Small intestine (tissue), 7 donors: ENCODE data around the gene NRG3. TPM values are rescaled to one million over a fixed set of nuclear protein-coding genes. Genes with fewer than 3 reads are reported as not detected.

ENCODE experiments used
- DNase-seq, 2 donors: peaks; one replicate each; pipeline versions ENCODE4 v3.0.0 to v3.0.0-alpha.2; 2013
- FAIRE-seq: peaks from 2 replicates; lab custom pipeline; 2012; peaks lifted over from hg19 to GRCh38; lab: Jason Lieb, UNC
- H3K27ac ChIP-seq, 3 donors: one replicate each; pipeline ENCODE4 v1.5.1; 2013; ENCODE audit warnings: low read length in 2 of 3, mild to moderate bottlenecking in 2 of 3, control low read depth in 1 of 3, inconsistent platforms in 1 of 3, low read depth in 1 of 3, moderate library complexity in 1 of 3
- H3K27me3 ChIP-seq, 3 donors: one replicate each; pipeline ENCODE4 v1.6.1; 2013; ENCODE audit warnings: low read length in 3 of 3, inconsistent platforms in 1 of 3; ENCODE audit not compliant: control insufficient read depth in 3 of 3, insufficient read depth in 3 of 3
- H3K36me3 ChIP-seq, 3 donors: one replicate each; pipeline ENCODE4 v1.6.1; 2013; ENCODE audit warnings: low read length in 3 of 3, inconsistent platforms in 1 of 3, low read depth in 1 of 3, mild to moderate bottlenecking in 1 of 3, moderate library complexity in 1 of 3; ENCODE audit not compliant: control insufficient read depth in 3 of 3, insufficient read depth in 2 of 3
- H3K4me1 ChIP-seq, 3 donors: one replicate each; pipeline ENCODE4 v1.6.1; 2013; ENCODE audit warnings: low read length in 2 of 3, inconsistent platforms in 1 of 3, low read depth in 1 of 3, mild to moderate bottlenecking in 1 of 3, moderate library complexity in 1 of 3; ENCODE audit not compliant: control insufficient read depth in 3 of 3, insufficient read depth in 2 of 3
- H3K4me3 ChIP-seq, 3 donors: one replicate each; pipeline ENCODE4 v1.5.1; 2013; ENCODE audit warnings: low read length in 3 of 3, control low read depth in 1 of 3, inconsistent platforms in 1 of 3, low read depth in 1 of 3, mild to moderate bottlenecking in 1 of 3, moderate library complexity in 1 of 3
- H3K9me3 ChIP-seq, 2 donors: one replicate each; pipeline ENCODE4 v1.6.1; 2013; ENCODE audit warnings: low read depth in 1 of 2, low read length in 1 of 2; ENCODE audit not compliant: control insufficient read depth in 2 of 2, insufficient read depth in 1 of 2
- WGBS, 3 donors: extraction: QIAGEN DNeasy Blood & Tissue Kit; methylation state at CpG; one replicate each; pipeline ENCODE4 v1.1.7; 2013; 5-methylcytosine and 5-hydroxymethylcytosine counted together
- polyA plus RNA-seq, 4 donors: library from polyadenylated mRNA; stranded (reverse) in 3 of 4; unstranded in 1 of 4; fragments of 200-250 nt in 3 of 4; fragments of 120-200 nt in 1 of 4; gene quantifications; one replicate each; pipeline versions ENCODE4 v1.2.1 to v1.2.3, GENCODE V29; 2013
- donor health status: healthy with polysubstance abuse.
- donor health status: control.
- donor health status: control.
- donor health status: Bipolar disorder and iron deficiency.
- donor health status: healthy.

NRG3 gene
- polyA plus RNA-seq, 4 donors: 0.25 to 0.72 TPM; not detected in 2

- H3K36me3 ChIP-seq: no peaks in the 10 kb centered on the region
- no peaks in the 10 kb centered on the region for H3K27me3 ChIP-seq
- H3K9me3 ChIP-seq: no peaks in the 10 kb centered on the region
- no peak for DNase-seq
- FAIRE-seq: no peak
- H3K4me3 ChIP-seq: no peak overlapping the region
- WGBS, 3 donors: 59 to 68% (median 65%) methylated on average over 2 of the region's 2 CpGs
- H3K4me1 ChIP-seq: no peaks in the 10 kb centered on the region
- H3K27ac ChIP-seq: no peak overlapping the region
Measured at GRCh38 chr10:82880776-82881290, 1005.8 kb downstream of the NRG3 start.

DNA sequence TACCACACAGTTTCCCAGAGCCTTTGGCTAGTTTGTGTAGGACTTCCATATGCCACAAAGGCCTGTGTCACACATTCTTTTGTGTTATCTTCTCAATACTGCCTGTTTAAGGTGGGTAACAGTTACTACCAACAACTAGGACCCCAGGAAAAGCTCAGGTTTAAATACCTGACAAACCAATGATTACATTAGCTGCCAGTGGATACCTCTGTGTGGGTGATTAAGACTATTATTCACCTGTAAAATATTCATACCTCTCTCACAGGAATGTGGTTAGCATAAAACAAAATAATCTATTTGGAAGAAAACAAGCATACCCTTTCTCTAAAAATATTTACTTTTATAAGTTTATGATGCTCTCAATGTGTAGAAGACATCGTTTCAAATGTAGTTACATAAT lies 1007.7 kb downstream of the NRG3 start:
- H3K27ac ChIP-seq: no peak overlapping the region
- no peaks in the 10 kb centered on the region for H3K4me1 ChIP-seq
- H3K27me3 ChIP-seq: no peaks in the 10 kb centered on the region
- FAIRE-seq: no peak
- WGBS, 3 donors: 59 to 70% (median 59%) methylated on average over 1 of the region's 1 CpG
- no peaks in the 10 kb centered on the region for H3K36me3 ChIP-seq
- no peak for DNase-seq
- H3K9me3 ChIP-seq: no peaks in the 10 kb centered on the region
- no peak overlapping the region for H3K4me3 ChIP-seq

GRCh38 chr10:82883603-82884002 lies 1008.6 kb downstream of the NRG3 start:
- H3K27ac ChIP-seq: no peak overlapping the region
- no peak for FAIRE-seq
- WGBS, 3 donors: 45 to 67% (median 59%) methylated on average over 1 of the region's 1 CpG

DNA sequence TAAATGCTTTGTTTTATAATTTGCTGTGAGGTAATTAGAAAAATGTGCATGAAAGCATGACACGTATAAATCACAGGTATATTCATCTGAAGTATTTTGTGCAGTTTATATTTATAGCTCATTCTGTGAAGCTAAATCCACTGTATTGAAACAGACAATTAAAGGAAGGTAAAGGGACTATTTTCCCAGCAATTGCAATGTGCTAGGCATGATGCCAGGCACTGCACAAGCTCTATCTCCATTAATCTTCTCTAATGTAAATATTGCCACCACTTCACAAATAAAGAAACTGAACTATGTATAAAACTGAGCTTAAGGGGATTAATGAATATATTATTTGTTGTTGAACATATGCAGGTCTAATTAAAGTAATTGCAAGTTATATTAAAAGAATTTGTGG lies 1012.5 kb downstream of the NRG3 start:
- Histone ChIP-seq H3K36me3 (no peaks in the 10 kb centered on the region), H3K9me3 (no peaks in the 10 kb centered on the region), H3K4me3 (no peak overlapping the region), H3K27me3 (no peaks in the 10 kb centered on the region), H3K4me1 (no peaks in the 10 kb centered on the region), H3K27ac (no peak overlapping the region)
- DNase-seq (no peak), FAIRE-seq (no peak)
- WGBS, 3 donors: 47 to 73% (median 60%) methylated on average over 1 of the region's 1 CpG

More at GRCh38 chr10:82883603-82884002, 1008.6 kb downstream of the NRG3 start:
- DNase-seq: no peak
- H3K4me3 ChIP-seq: no peak overlapping the region
- H3K4me1 ChIP-seq: no peaks in the 10 kb centered on the region
- no peaks in the 10 kb centered on the region for H3K36me3 ChIP-seq
- no peaks in the 10 kb centered on the region for H3K27me3 ChIP-seq
- no peaks in the 10 kb centered on the region for H3K9me3 ChIP-seq

DNA sequence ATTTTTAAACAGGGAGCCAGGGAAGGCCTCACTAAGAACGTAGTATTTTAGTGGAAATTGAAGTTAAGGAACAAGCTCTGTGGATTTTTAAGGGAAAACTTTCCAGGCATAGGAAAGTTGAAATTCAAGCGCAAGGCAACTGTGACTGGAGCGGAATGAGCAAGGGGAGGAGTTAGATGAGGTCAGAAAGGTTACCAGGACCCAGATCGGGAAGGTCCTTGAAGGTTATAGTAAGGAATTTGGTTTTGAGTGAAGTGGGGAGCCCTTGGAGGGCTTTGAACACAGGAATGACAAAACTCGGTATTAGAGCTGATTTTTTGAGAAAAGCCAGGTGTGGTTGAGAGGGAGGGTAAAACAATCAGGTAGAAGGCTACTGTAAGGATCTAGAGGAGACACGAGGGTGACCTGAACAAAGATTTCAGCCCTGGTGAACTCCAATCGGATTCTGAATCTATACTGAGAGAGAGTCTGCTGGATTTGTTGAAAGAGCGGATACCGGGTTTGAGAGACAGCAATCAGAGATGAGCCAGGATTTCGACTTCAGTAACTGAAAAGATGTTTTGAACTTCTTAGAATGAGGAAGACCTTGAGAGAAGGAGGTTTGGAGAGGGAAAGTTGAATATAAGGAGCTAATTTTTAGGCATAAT lies 1013.9 kb downstream of the NRG3 start:
- Histone ChIP-seq H3K27me3 (no peaks in the 10 kb centered on the region), H3K36me3 (no peaks in the 10 kb centered on the region), H3K4me3 (no peak overlapping the region), H3K27ac (no peak overlapping the region), H3K9me3 (no peaks in the 10 kb centered on the region), H3K4me1 (no peaks in the 10 kb centered on the region)
- WGBS, 3 donors: 55 to 65% (median 61%) methylated on average over 10 of the region's 10 CpGs
- DNase-seq: no peak
- no peak for FAIRE-seq

DNA sequence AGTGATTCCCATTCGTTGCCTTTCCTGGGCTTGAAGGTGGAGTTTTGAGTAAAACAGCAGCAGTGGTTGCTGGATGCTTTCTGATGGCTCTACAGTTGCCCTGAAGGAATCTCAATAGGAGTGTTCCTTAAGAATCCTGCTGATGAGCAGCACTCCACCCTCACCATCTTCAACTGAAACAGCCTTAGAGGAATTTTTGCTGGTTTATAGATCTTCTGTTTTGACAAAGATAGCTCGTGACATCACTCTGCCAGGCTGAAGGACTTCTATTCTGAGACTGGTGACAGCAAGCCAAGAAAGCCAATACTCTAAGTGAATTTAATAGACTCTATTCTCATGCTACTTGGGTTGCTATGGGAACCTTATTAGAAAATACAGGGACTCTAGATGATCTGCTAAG lies 1014.7 kb downstream of the NRG3 start:
- Histone ChIP-seq H3K27me3 (no peaks in the 10 kb centered on the region), H3K4me1 (no peaks in the 10 kb centered on the region), H3K36me3 (no peaks in the 10 kb centered on the region), H3K9me3 (no peaks in the 10 kb centered on the region), H3K27ac (no peak overlapping the region), H3K4me3 (no peak overlapping the region)
- FAIRE-seq: no peak
- DNase-seq: no peak
- WGBS, 3 donors: 57 to 67% (median 61%) methylated on average over 2 of the region's 2 CpGs

GRCh38 chr10:82890573-82890972 lies 1015.6 kb downstream of the NRG3 start:
- Histone ChIP-seq H3K36me3 (no peaks in the 10 kb centered on the region), H3K4me3 (no peak overlapping the region), H3K4me1 (no peaks in the 10 kb centered on the region), H3K9me3 (no peaks in the 10 kb centered on the region), H3K27ac (no peak overlapping the region), H3K27me3 (no peaks in the 10 kb centered on the region)
- FAIRE-seq: no peak
- 84 to 87% (median 85%) methylated on average over 5 of the region's 5 CpGs for WGBS, 3 donors
- no peak for DNase-seq

GRCh38 chr10:82908096-82908495 lies 1033.1 kb downstream of the NRG3 start:
- no peak for FAIRE-seq
- no peak overlapping the region for H3K27ac ChIP-seq
- H3K4me3 ChIP-seq: no peak overlapping the region
- DNase-seq: no peak
- no peaks in the 10 kb centered on the region for H3K4me1 ChIP-seq
- no peaks in the 10 kb centered on the region for H3K27me3 ChIP-seq
- WGBS, 3 donors: 73 to 91% (median 79%) methylated on average over 1 of the region's 1 CpG
- no peaks in the 10 kb centered on the region for H3K36me3 ChIP-seq
- H3K9me3 ChIP-seq: no peaks in the 10 kb centered on the region

DNA sequence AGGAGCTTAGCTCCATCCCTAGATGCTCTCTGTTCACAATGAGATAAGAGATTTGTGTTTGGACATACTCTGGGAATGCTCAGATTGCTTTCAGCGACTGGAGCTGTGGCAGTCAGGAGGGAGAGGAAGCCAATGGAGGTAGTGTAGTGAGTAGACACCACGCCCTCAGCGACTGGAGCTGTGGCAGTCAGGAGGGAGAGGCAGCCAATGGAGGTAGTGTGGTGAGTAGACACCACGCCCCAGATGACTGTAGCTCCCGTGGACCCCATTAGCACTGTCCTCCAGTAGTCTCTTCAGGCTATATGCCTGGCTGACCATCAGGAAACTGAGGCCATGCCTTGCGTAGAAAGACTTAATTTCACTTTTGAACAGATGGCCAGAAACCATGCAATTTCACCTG lies 1033.8 kb downstream of the NRG3 start:
- Histone ChIP-seq H3K36me3 (no peaks in the 10 kb centered on the region), H3K4me1 (no peaks in the 10 kb centered on the region), H3K27ac (no peak overlapping the region), H3K4me3 (no peak overlapping the region), H3K9me3 (no peaks in the 10 kb centered on the region), H3K27me3 (no peaks in the 10 kb centered on the region)
- no peak for DNase-seq
- WGBS, 3 donors: 68 to 79% (median 78%) methylated on average over 6 of the region's 6 CpGs
- FAIRE-seq: no peak
